HepG2 (cell line): ENCODE measurements around the gene MFAP2.

ENCODE experiments used
- CAMTA2 ChIP-seq: sonication (generic); formaldehyde crosslinking; IDR thresholded peaks from 2 replicates; pipeline ENCODE4 v1.4.0; 2020; ENCODE audit warnings: mild to moderate bottlenecking, missing genetic modification reagents, borderline replicate concordance
- CEBPB ChIP-seq: IDR thresholded peaks from 2 replicates; pipeline ENCODE4 v1.6.1; 2011; ENCODE audit warnings: low read depth, low read length, improper control_type of control experiment, borderline replicate concordance
- FOXM1 ChIP-seq: sonication (generic); formaldehyde crosslinking; IDR thresholded peaks from 2 replicates; pipeline ENCODE4 v1.5.0; 2020; ENCODE audit warnings: missing genetic modification reagents
- HDAC2 ChIP-seq: sonication (generic); formaldehyde crosslinking; IDR thresholded peaks from 2 replicates; pipeline ENCODE4 v1.4.0; 2020; ENCODE audit warnings: missing genetic modification reagents
- KLF6 ChIP-seq: IDR thresholded peaks from 2 replicates; pipeline ENCODE4 v1.8.0; 2016; ENCODE audit warnings: missing biosample characterization, missing genetic modification reagents
- POLR2A ChIP-seq, 2 experiments: IDR thresholded peaks; 2 replicates each; pipeline ENCODE4 v1.6.1; 2011; ENCODE audit warnings: low read depth in 2 of 2, low read length in 2 of 2, mild to moderate bottlenecking in 1 of 2, moderate library complexity in 1 of 2; ENCODE audit not compliant: insufficient read depth in 1 of 2
- SIN3A ChIP-seq: IDR thresholded peaks from 2 replicates; pipeline ENCODE4 v1.6.1; 2011; ENCODE audit warnings: low read depth, mild to moderate bottlenecking, control low read depth, low read length, borderline replicate concordance
- SOX5 ChIP-seq: IDR thresholded peaks from 2 replicates; pipeline ENCODE4 v1.6.1; 2016; ENCODE audit warnings: borderline replicate concordance
- ZC3H4 ChIP-seq: sonication (generic); formaldehyde crosslinking; IDR thresholded peaks from 2 replicates; pipeline ENCODE4 v1.4.0; 2020; ENCODE audit warnings: missing genetic modification reagents, borderline replicate concordance
- ZNF160 ChIP-seq: sonication (generic); formaldehyde crosslinking; IDR thresholded peaks from 2 replicates; pipeline ENCODE4 v1.8.0; 2022; ENCODE audit warnings: mild to moderate bottlenecking, inconsistent platforms, missing genetic modification reagents
- ZNF766 ChIP-seq: sonication (generic); formaldehyde crosslinking; IDR thresholded peaks from 2 replicates; pipeline ENCODE4 v1.5.0; 2020; ENCODE audit warnings: missing genetic modification reagents, borderline replicate concordance
- TF ChIP-seq, protein P1 (sequence below): sonication (generic); formaldehyde crosslinking; IDR thresholded peaks from 2 replicates; pipeline ENCODE4 v1.5.0; 2020; ENCODE audit warnings: mild to moderate bottlenecking, missing genetic modification reagents, moderate library complexity
- TF ChIP-seq, protein P2 (sequence below): sonication (generic); formaldehyde crosslinking; IDR thresholded peaks from 2 replicates; pipeline ENCODE4 v1.4.0; 2020; ENCODE audit warnings: missing genetic modification reagents

DNA sequence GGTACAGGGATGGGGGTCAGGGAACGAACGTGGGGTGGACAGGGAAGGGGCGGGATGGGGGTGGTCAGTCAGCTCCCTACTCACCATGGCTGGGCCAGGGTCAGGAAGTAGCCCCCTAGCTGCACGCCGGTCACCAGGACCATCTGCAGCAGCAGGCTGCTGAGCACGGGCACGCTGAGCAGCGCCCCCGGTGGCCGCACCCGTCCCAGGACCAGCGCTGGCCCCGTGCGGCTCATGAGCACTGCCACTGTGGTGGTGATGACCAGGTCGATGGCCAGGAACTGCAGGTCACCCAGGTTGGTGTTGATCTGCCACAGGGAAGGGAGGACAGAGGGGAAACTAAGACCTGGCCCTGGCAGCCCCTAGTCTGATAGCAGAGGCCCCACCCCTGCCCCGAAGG is 6.5 kb upstream of the MFAP2 start:
- no peak for TF ChIP-seq POLR2A (IDR thresholded peaks at IDR 0.05; ENCODE audit: insufficient read depth in 1 of 2, low read depth in 2 of 2, low read length in 2 of 2)
- TF ChIP-seq, protein P1, sequence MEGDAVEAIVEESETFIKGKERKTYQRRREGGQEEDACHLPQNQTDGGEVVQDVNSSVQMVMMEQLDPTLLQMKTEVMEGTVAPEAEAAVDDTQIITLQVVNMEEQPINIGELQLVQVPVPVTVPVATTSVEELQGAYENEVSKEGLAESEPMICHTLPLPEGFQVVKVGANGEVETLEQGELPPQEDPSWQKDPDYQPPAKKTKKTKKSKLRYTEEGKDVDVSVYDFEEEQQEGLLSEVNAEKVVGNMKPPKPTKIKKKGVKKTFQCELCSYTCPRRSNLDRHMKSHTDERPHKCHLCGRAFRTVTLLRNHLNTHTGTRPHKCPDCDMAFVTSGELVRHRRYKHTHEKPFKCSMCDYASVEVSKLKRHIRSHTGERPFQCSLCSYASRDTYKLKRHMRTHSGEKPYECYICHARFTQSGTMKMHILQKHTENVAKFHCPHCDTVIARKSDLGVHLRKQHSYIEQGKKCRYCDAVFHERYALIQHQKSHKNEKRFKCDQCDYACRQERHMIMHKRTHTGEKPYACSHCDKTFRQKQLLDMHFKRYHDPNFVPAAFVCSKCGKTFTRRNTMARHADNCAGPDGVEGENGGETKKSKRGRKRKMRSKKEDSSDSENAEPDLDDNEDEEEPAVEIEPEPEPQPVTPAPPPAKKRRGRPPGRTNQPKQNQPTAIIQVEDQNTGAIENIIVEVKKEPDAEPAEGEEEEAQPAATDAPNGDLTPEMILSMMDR (CRISPR knock-in tag): peak; percentile 67
- TF ChIP-seq ZNF160 (CRISPR knock-in tag): no peak
- no peak for TF ChIP-seq CEBPB
- no peak for TF ChIP-seq SIN3A
- TF ChIP-seq CAMTA2 (CRISPR knock-in tag): no peak
- TF ChIP-seq, protein P2, sequence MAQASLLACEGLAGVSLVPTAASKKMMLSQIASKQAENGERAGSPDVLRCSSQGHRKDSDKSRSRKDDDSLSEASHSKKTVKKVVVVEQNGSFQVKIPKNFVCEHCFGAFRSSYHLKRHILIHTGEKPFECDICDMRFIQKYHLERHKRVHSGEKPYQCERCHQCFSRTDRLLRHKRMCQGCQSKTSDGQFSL (CRISPR knock-in tag): no peak
- TF ChIP-seq FOXM1: no peak
- TF ChIP-seq KLF6 (CRISPR knock-in tag): no peak
- no peak for TF ChIP-seq HDAC2 (CRISPR knock-in tag)
- TF ChIP-seq SOX5 (CRISPR knock-in tag): no peak
- TF ChIP-seq ZC3H4 (CRISPR knock-in tag): no peak
- no peak for TF ChIP-seq ZNF766
